Activated CD4-positive, CD25-positive, alpha-beta regulatory T cell treated with anti-CD3 and anti-CD28 coated beads, Interleukin-2, amount 50 U/mL, for 72 hours (primary cell): ENCODE data around the gene ATP2B2.
"Not testable (repeated sequence)": the region's sequence is repeated elsewhere in the genome, so short reads cannot be mapped to it uniquely, and the experiment has no call there.

ENCODE experiments used
- DNase-seq: peaks from one replicate; pipeline ENCODE4 v3.0.0; 2021

The ATP2B2 gene

DNA sequence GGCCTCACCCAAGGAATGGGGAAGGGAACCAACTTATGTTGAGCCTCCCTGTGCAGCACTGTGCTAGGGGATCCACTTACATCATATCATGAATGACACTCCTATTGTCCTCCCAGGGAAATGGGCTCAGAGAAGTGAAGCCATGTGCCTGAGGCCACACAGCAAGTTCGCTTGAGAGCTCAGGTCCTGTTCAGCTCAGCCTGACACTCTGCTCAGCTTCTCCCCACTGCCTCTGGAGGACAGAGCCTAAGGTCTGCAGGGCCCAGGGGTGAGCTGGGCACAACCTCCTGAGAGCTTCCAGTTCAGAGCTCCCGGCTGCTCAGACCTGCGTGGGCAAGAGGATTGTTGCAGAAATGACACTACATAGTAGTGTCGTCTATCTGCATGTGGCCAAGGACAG is 108.5 kb downstream of the ATP2B2 start:
- no peak for DNase-seq

DNA sequence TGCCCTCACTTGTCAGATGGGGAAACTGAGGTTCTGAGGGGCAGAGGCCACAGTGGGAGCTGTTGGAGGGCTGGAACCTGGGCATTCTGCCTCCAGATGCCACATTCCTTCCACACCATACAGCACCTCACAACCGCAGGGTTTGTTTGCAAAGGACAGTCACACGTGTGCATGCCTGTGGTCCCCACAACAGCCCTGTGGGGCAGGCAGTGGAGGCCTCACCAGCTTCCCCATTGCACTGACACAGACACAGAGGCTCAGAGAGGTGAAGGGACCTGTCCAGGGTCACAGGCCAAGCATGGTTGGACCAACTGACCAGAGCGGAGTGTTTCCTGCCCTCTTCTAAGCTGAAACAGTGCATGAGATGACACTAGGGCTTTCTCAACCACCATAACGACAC is 109.3 kb downstream of the ATP2B2 start:
- DNase-seq: no peak

DNA sequence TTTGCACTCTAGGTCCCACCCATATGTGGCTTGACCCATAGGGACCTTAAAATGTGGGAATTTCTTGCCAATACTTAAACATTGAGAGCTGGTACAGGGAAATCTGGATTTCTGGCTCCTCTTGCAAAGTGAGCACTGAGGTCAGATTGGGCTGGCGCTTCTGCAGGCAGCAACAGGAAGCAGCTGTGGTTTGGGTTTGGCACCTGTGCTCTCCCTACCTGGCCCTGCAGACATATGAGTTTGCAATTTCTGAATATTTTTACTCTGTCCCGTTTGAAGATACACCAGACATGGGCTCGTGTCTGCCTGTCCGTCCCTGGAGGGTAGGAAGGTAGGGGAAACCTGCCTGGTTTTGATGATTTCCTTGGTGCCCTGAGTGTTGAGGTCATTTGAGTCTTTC is 109.7 kb downstream of the ATP2B2 start:
- no peak for DNase-seq

DNA sequence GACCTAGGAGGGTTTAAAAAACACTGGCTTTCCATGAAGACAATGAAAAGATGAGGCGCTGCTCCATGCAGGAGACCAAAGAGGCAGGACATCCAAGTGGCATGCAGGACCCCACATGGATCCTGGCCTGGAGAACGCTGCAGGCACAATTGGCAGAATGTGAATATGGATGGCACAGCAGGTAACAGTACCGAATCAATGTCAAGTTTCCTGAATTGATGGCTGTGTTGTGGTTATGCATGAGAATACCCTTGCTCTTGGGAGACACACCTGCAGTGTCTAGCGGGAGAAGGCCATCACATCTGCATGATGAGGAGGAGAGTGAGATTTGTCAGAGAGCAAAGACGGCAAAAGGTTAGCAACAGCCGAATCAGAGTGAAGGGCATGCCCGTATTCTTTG is 110.2 kb downstream of the ATP2B2 start:
- DNase-seq: no peak

DNA sequence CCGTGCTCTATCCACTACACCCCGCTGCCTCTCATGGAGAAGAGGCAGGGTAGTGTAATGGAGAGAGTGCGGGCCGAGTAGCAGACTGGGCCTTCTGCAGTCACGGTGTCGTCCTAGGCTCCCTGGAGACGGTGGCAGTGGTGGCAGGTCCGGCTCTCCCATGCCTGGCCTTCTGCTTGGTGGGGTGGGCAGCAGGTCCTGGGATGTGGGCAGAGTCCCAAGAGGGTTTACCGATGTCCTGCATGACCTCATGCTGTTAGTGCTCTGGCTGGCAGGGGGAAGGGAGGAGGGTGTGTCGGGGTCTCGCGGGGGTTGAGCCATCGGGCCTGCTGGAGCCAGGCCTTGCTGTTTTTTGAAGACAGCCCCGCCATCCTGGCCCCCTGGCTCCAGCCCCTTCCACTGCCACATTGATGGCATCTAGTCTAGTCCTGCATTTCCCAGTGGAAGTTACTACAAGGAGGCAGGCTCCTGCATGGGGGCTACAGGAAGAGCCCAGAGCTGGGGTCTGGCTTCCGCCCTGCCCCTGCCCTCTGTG is 110.8 kb downstream of the ATP2B2 start:
- DNase-seq: no peak

DNA sequence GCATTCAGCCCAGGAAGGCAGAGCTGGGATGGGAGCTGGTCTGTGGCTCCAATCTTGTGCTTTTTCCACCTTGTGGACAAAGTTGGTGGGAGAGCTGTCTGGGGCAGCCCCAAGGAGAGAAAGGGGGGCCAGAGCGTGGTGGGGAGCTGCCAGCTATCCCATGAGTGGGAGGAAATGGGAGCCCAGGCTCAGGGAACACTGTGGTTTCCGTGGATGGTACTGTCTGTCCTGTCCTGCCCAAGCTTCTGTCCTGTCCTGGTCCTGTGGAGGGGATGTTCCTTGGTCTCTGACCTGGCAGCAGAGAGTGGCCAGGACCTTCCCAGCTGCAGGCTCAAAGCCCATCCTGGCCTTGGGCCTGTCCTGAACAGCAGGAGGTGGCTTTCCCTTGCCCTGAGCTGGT is 111.9 kb downstream of the ATP2B2 start:
- DNase-seq: no peak

DNA sequence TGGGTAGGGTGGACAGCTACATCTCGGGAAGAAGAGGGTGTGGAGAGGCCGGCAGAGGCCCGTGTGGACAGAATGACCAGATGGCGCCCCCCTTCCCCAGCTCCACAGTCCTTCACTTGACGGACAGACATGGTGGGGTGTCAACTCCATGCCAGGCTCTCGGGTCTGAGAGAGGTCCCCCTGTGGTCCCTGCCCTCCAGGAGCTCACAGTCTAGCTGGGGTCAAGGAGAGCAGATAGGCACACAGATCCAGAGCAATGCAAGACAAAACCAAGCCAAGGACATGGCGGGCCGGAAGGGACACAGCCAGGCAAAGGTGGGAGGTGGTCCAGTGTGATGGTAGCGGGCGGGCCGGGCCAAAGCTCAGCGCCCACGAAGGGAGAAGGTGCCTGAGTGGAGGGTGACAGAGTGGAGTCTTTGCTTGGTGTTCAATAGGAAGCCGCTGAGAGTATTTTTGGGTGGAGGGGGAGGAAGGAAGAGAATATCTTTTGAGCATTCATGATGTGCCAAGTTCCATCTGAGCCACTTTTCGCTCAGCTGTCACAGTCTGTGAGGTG is 112.4 kb downstream of the ATP2B2 start:
- DNase-seq: no peak

DNA sequence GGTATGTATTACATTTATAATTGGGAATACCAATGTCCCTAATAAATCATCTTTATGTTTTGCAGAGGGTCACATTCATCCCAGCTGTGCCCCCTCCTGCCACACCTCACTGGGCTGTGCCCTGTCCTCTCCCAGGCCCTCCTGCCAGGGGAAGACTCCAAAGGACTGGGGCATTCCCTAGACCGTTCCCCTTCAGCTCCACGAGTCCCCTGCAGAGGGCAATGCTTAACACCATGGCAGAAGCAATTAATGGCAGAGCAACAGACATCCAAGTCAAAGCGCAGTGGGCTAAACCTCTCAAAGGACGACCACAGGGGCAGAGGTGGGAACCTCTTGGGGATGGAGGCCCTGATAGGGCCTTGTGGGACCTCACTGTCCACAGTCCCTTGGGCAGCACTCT is 113.1 kb downstream of the ATP2B2 start:
- DNase-seq: no peak

DNA sequence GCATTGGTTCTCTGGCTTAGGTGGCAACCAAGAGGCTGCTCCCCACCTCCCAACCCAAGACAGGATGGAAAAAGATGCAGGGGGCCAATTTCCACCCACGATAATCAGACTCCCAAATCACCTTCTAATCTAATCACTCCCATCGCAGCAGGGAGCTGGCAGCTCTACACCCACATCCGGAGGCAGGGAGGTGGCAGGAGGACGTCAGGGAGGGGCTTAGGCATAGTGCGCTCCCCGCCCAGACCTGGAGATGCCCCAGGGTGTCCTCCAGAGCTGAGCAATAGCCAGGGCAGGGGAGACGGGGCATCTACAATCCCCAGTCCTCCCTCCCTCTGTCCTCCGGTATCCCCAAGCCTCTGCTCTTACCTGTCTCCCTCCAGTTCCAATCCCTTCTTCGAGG is 114.0 kb downstream of the ATP2B2 start:
- no peak for DNase-seq

DNA sequence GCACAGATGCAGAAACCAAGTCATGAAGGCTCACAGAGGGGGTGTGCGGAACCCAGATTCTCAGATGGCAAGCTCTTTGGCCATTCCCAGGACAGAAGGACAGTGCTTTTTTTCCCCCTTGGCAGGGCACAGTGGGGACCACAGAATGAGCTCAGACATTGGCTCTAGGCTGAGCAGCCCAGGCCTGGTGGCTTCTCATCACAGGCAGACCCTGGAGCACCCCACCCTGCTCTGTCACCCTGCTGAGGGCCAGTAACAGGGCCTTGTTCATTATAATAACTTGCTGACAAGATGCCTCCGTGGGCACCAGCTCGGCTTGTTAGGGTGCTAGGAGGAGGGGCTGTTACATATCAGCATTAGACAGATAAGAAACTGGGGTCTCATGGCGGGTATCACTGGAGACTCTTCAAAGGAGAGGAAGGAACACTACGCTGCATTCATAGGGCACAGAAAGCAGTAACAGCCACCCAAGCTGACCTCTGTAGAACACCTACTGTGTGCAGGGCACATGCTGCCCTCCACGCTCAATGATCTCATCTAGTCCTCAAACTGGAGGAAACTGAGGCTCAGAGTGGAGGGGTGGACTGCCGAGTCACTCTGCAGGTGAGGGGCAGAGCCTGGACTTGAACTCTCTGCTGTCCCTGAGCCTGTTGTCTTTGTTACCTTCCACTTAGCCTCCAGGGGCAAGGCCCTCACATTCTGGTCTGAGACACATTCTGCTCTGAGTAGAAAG is 114.6 kb downstream of the ATP2B2 start:
- no peak for DNase-seq

DNA sequence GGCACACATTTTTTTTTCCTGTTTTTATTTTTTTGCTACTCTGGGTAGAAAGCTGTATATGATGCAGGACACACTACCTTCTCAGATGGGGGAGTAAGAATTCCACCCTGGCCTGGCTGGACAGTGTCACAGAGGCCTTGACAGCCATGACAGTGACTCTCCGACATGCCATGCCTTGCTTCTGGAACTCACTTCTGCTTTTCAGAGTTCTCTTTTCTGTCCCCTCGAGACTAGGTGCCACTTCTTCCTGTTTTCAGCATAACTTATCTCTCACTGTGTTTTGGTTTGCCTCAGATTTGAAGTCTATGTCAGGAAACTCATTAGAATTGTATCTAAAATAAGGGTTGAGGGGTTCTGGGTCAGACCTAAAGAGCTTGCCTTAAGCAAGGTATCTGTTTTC is 115.4 kb downstream of the ATP2B2 start:
- DNase-seq: no peak

DNA sequence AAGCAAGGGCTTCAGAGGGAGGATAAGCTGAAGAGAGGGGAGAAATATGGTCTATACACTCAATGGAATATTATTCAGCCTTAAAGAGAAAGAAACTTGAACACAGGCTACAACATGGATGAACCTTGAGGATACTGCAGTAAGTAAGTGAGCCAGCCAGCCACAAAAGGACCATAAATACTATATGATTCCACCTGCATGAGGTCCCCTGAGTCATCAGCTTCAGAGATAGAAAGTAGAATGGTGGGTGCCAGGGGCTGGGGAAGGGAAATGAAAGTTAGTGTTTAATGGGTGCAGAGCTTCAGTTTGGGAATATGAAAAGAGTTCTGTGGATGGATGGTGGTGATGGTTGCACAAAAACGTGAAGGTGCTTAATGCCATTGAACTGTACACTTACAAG is 116.0 kb downstream of the ATP2B2 start:
- no peak for DNase-seq

DNA sequence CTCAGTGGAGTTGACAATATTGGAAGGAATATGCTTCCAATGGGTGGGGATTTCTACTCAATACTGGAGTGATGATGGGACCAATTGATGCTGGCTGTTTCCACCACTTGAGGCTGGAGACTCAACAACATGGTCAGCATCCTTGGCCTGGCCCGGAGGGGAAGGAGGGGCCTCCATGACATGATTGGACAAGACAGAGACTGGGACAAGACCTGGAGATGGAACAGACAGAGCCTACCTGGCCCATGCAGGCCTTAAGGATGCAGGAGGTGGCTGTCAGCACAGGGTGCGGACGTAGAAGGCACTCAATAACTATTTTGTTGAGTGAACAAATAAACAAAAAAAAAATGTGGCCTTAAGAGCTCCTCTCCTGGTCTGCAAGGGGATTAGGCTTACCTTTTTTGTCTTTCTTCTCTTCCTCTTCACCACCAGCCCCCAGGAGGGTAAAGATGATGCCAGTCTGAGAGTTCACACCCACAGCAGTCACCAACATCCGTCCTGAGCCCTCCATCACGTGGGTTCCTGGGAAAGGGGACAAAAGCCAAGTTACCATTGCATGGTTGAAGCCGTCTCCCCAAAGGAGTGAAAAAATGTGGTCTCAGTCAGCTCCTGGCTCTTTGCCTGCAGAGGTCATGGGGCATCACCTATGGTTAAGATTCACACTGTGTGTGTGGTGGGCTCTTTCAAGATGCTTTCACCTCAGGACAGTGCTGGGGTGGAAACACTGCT is 117.3 kb downstream of the ATP2B2 start:
- DNase-seq: no peak

DNA sequence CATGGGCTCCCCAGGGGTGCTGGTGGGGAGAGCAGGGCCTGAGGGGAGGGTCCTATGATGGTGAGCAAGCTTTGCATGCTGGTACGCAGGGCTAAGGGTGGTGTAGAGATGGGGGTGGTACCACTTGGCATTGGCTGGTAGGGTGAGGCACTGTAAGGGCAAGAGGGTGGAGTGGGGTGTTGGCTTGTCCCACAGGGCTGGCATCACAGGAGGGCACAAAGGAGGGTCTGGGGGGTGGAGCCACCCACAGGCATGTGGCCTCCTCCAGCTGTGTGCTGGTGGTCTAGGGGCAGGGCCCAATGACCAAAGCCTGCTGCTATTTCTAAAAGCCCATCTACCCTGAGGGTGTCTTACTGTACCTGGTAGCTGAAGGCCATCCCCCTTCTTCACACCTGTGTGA is 119.3 kb downstream of the ATP2B2 start:
- DNase-seq: no peak

DNA sequence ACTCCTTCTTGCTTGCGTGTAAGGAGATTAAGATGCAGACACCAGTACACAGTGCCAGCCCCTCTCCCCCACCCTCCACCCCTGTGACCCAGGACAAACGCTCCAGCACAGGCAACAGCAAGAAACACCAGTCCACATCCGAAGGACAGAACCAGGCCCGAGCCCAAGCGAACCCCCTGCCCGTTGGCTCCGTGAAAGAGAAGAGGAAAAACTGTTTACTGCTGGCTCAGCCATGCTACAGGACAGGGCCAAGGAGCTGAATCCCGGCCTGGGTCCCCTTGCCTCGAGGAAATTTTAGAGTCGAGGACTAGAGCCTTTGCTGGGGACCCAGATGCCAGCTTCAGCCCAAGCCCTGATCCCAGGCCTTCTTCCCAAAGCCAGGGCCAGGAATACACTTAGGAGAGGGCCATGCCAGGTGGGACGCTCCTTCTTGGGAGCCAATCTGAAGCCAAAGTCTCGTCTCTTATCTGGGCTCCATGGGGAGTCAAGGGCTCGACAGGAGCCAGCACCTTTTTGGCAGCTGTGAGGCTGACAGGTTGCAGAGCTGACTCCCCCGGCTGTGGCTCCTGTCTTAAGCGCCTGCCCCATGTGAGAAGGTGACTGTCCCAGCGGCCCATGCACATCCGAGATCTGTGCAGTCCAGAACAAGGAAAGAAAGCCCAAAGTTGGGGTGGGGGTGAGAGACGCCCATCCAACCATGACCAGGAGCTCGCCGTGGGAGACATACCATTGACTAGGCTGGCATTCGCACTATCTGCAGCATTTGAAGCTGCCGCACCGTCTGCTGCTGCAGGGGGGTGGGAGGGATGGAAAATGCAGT is 120.6 kb downstream of the ATP2B2 start:
- DNase-seq: no peak

DNA sequence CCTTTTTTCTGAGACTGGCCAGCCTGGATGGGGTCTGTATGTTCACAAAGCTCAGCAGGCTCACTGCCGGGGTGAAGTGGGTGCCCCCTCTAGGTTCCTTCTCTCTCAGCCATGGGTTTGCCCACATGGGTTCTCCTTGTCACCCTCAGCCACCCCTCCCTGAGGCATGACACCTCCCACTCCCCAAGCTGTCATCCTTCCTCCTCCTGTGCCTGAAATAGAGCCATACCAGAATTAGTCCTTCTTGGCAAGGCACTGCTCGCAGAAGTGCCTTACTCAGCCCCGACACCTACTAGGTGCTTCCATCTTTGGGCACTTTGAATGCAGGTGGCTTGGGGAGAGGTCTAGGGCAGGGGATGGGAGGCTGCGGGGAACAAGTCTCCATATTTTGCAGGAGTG is 121.5 kb downstream of the ATP2B2 start:
- DNase-seq: no peak

DNA sequence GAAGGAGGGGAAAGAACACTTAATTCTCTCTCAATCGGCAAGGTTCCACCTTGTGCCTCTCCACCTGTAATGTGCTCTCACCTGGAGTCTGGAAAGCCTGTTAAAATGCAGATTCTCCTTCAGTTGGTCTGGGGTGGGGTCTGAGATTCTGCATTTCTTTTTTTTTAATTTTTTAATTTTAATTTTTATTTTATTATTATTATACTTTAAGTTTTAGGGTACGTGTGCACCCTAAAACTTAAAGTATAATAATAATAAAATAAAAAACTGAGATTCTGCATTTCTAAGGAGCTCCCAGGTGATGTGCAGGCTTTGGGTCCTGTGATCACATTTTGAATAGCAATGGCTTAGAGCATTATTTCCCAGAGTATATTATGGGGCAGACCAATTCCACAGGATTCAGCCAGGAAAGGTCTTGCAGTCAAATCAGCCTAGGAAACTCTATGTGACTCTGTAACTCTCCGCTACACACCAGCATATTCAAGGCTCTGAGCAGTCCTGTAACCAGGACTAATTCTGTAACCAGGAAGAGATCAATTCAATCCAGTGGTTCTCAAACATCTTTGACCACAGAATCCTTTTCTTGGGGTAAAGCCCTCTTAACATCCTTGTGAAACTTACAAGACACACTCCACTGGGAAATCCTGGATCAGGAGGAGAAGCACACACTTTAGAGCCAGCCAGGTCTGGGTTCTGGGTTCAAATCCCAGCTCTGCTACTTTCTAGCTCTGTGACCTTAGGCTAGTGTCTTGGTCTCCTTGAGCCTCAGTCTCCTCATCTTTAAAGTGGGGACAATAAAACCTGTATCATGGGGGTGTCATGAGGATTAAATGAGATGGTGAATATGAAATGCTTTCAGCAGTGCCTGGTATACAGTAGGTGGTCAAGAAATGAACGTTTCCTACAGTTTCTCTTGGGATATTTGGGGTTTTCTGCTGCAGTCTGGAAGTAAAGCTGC is 122.2 kb downstream of the ATP2B2 start:
- no peak for DNase-seq

DNA sequence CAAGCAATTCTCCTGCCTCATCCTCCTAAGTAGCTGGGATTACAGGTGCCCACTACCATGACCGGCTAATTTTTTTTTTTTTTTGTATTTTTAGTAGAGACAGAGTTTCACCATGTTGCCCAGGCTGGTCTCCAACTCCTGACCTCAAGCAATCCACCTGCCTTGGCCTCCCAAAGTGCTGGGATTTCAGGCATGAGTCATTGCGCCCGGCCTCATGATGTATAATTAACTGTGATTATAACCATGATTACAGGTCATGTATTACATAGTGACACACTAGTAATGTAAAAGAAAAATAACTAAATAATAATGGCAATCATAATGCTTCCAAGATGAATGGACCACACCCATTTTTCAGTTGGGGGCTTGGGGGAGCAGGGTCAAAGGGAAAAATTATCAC is 122.9 kb downstream of the ATP2B2 start:
- DNase-seq: not testable (repeated sequence)

DNA sequence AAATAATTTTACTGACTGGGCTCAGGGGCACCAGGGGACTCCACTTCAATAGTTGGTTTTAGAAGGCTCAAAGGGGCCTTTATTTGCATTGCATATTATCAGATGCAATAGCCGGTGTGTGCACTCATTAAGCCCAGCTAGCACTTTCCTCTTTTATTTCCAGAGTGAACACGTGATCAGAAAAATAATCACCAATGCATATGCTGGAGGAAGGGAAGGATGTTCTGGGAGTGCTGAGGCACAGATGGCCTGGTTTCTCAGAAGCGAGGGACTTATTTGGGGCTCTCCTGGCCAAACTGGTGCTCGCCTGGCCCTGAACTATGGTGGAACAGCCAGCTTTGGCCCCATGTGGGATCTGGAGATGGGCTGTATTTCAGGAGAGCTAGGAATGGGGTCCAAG is 124.0 kb downstream of the ATP2B2 start:
- DNase-seq: no peak

DNA sequence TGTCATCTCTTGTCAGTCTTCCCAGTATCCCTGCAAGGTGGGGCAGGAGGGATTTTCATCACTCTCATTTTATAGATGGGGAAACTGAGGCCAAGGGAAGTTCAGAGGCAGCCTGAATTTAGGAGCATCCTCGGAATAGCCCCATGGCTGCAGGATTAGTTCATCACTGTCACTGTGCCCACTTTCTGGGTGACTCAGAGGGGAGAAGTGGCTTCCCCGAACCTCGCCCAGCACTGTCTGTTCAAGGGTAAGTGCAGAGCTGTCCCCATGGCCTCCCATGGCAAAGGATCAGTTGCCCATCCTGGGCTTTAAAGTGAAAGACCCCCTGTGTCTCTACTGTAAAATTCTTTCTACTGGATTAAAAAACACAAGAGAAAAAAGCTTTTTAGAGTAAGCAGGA is 124.5 kb downstream of the ATP2B2 start:
- DNase-seq: no peak

DNA sequence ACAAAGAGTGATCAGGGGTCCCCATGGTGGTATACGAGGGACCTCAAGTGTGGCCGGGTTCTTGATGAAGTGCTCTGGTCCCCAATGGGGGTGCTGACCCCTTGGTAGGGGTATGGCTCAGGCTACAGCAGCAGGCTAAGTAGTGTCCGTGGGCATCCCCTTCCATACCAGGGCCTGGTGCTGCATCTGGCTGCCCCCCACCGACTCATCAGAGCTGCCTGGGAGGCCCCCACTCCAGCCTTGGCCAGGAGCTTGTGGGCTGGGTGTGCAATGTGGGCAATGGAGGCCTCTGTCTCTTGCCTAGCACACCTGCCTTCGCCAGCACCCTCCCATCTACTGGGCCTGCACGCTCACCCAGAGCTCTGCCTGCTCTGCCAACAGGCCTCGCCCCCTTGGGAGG is 125.4 kb downstream of the ATP2B2 start:
- no peak for DNase-seq

DNA sequence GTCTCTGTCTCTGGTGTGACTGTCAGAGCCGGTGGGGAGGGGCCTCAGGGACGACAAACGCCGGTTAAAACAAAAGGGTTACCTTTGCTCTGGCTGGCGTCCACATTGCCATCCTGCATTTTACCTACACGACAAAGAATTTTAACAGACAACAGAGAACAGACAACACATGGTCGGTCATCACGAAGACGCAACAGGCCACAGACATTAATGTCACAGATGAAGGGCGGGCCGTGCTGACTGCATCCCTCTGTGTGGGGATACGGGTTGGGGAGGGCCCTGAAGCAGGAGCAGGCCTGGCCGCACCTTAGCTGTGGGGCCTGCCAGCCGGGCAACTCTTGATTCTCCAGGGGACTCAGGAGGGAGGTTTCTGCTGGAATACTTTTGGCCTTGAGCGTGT is 126.2 kb downstream of the ATP2B2 start:
- no peak for DNase-seq
